HCT116 (cell line): ENCODE data around the gene CA11. TPM values are rescaled to one million over a fixed set of nuclear protein-coding genes. Genes with fewer than 3 reads are reported as not detected.
A peak's percentile ranks its signal among the peaks of the same experiment; 100 is the strongest.
"Not testable (repeated sequence)": the region's sequence is repeated elsewhere in the genome, so short reads cannot be mapped to it uniquely, and the experiment has no call there.

Experiments used
- ATAC-seq: fragments of 200-7000 bp; cut with Tn5 transposase; 2 replicates; pipeline ENCODE4 v1.9.1; 2020; ENCODE audit warnings: mild to moderate bottlenecking, moderate library complexity
- BruUV-seq: library from RNA; stranded (reverse); fragments of 400-500 nt; replicated peaks from 2 replicates; lab custom pipeline; 2021; lab: Mats Ljungman, UMichigan
- CTCF ChIA-PET: fragments of 300-600 bp; sonication (Branson Sonifier 250); formaldehyde crosslinking; loops from one replicate; lab custom pipeline; 2021; ENCODE audit warnings: antibody characterized with exemption; lab: Charles Lee
- POLR2A ChIA-PET: fragments of 300-600, 350-600 bp; sonication (Branson Sonifier 250); formaldehyde crosslinking; loops from one replicate; lab custom pipeline; 2021; ENCODE audit warnings: antibody characterized with exemption; lab: Charles Lee
- RAD21 ChIA-PET, 2 experiments: fragments of 300-600 bp; sonication (Branson Sonifier 250); formaldehyde crosslinking; loops; one replicate each; lab custom pipeline; 2023; ENCODE audit warnings: low total read pairs in 2 of 2; ENCODE audit not compliant: uncharacterized antibody in 2 of 2, unreplicated experiment in 2 of 2, low non-redundant PET in 1 of 2; lab: Charles Lee
- DNase-seq: peaks from one replicate; pipeline ENCODE4 v3.0.0-alpha.2; 2010; ENCODE audit warnings: low read depth, low spot score
- H2AFZ ChIP-seq: fragments of 200-600 bp; shearing (Covaris generic), sonication (generic); 2 replicates; pipeline ENCODE4 v1.6.1; 2017; ENCODE audit warnings: low read depth, mixed run types, mixed read lengths, antibody characterized with exemption, low read length; ENCODE audit not compliant: poor library complexity, severe bottlenecking
- H3K27ac ChIP-seq: 2 replicates; pipeline ENCODE4 v1.5.1; 2012; ENCODE audit warnings: low read depth, low read length
- H3K27me3 ChIP-seq: fragments of 200-600 bp; sonication (generic); 2 replicates; pipeline ENCODE4 v1.6.1; 2016; ENCODE audit warnings: mixed run types, low read length, mixed read lengths; ENCODE audit not compliant: insufficient read depth
- H3K36me3 ChIP-seq, 2 experiments: fragments of 200-500 bp in 1 of 2; fragments of 200-600 bp in 1 of 2; sonication (Bioruptor generic) in 1 of 2; sonication (generic) in 1 of 2; 2 replicates each; pipeline versions ENCODE4 v1.5.1 to v1.6.1; 2014 to 2016; ENCODE audit warnings: low read length in 2 of 2, inconsistent platforms in 1 of 2, mixed read lengths in 1 of 2, mixed run types in 1 of 2; ENCODE audit not compliant: insufficient read depth in 2 of 2, control insufficient read depth in 1 of 2
- H3K4me1 ChIP-seq, 2 experiments: fragments of 200-600 bp in 1 of 2; sonication (generic) in 1 of 2; 2 replicates each; pipeline versions ENCODE4 v1.5.1 to v1.6.1; 2012 to 2017; ENCODE audit warnings: low read length in 2 of 2, inconsistent platforms in 1 of 2, mild to moderate bottlenecking in 1 of 2, mixed read lengths in 1 of 2, mixed run types in 1 of 2, moderate library complexity in 1 of 2; ENCODE audit not compliant: insufficient read depth in 2 of 2, control insufficient read depth in 1 of 2
- H3K4me2 ChIP-seq: fragments of 200-600 bp; sonication (generic); 2 replicates; pipeline ENCODE4 v1.6.1; 2017; ENCODE audit warnings: mixed run types, low read length, mixed read lengths
- H3K4me3 ChIP-seq, 2 experiments: fragments of 200-600 bp in 1 of 2; sonication (generic) in 1 of 2; replicated peaks in 1 of 2; 2 replicates each; pipeline ENCODE4 v1.5.1; 2011 to 2016; ENCODE audit warnings: low read length in 2 of 2, control low read depth in 1 of 2, low read depth in 1 of 2, mild to moderate bottlenecking in 1 of 2, mixed read lengths in 1 of 2, mixed run types in 1 of 2
- H3K79me2 ChIP-seq: fragments of 200-600 bp; sonication (generic); 2 replicates; pipeline ENCODE4 v1.6.1; 2017; ENCODE audit warnings: mild to moderate bottlenecking, mixed run types, low read length, moderate library complexity, mixed read lengths; ENCODE audit not compliant: insufficient read depth
- H3K9ac ChIP-seq: fragments of 200-600 bp; sonication (generic); 2 replicates; pipeline ENCODE4 v1.6.1; 2016; ENCODE audit warnings: low read length, mixed read lengths
- H3K9me2 ChIP-seq: fragments of 200-600 bp; sonication (generic), shearing (Covaris generic); 2 replicates; pipeline ENCODE4 v1.6.1; 2017; ENCODE audit warnings: mixed run types, mild to moderate bottlenecking, moderate library complexity; ENCODE audit not compliant: insufficient read depth
- H3K9me3 ChIP-seq, 2 experiments: fragments of 200-500 bp in 1 of 2; fragments of 200-600 bp in 1 of 2; sonication (Bioruptor generic) in 1 of 2; sonication (generic) in 1 of 2; 2 replicates each; pipeline ENCODE4 v1.6.1; 2014 to 2017; ENCODE audit warnings: low read length in 2 of 2, mixed read lengths in 2 of 2, inconsistent platforms in 1 of 2, low read depth in 1 of 2, mild to moderate bottlenecking in 1 of 2, mixed run types in 1 of 2, moderate library complexity in 1 of 2; ENCODE audit not compliant: control insufficient read depth in 1 of 2, insufficient read depth in 1 of 2
- H4K20me1 ChIP-seq: fragments of 200-600 bp; sonication (generic), shearing (Covaris generic); 2 replicates; pipeline ENCODE4 v1.6.1; 2017; ENCODE audit warnings: mixed run types, mild to moderate bottlenecking, moderate library complexity; ENCODE audit not compliant: insufficient read depth
- CBX3 ChIP-seq: IDR thresholded peaks from 2 replicates; pipeline ENCODE4 v1.6.1; 2012; ENCODE audit warnings: low read depth
- CEBPB ChIP-seq: IDR thresholded peaks from 2 replicates; pipeline ENCODE4 v1.6.1; 2012; ENCODE audit warnings: low read depth
- EGR1 ChIP-seq: IDR thresholded peaks from 2 replicates; pipeline ENCODE4 v1.6.1; 2012; ENCODE audit warnings: low read depth
- ELF1 ChIP-seq: IDR thresholded peaks from 2 replicates; pipeline ENCODE4 v1.6.1; 2012; ENCODE audit warnings: low read depth, borderline replicate concordance
- EZH2 ChIP-seq: fragments of 200-600 bp; sonication (generic); IDR thresholded peaks from 2 replicates; pipeline ENCODE4 v1.6.1; 2017; ENCODE audit warnings: antibody characterized with exemption, mixed run types
- EZH2phosphoT487 ChIP-seq: fragments of 200-600 bp; IDR thresholded peaks from 2 replicates; pipeline ENCODE4 v1.6.1; 2018; ENCODE audit warnings: antibody characterized with exemption, borderline replicate concordance
- JUND ChIP-seq: IDR thresholded peaks from 2 replicates; pipeline ENCODE4 v1.6.1; 2012
- POLR2A ChIP-seq: IDR thresholded peaks from 2 replicates; pipeline ENCODE4 v1.7.0; 2011; ENCODE audit warnings: borderline replicate concordance; ENCODE audit not compliant: insufficient read depth, insufficient read length; ENCODE audit errors: extremely low read depth
- POLR2AphosphoS5 ChIP-seq: IDR thresholded peaks from 2 replicates; pipeline ENCODE4 v1.6.1; 2011; ENCODE audit warnings: mild to moderate bottlenecking, low read depth, low read length, moderate library complexity
- RAD21 ChIP-seq: IDR thresholded peaks from 2 replicates; pipeline ENCODE4 v1.6.1; 2012; ENCODE audit warnings: low read depth, mild to moderate bottlenecking
- SIN3A ChIP-seq: IDR thresholded peaks from 2 replicates; pipeline ENCODE4 v1.6.1; 2012; ENCODE audit warnings: low read depth
- TCF7L2 ChIP-seq: IDR thresholded peaks from 2 replicates; pipeline ENCODE4 v1.7.0; 2011; ENCODE audit warnings: borderline replicate concordance, inconsistent platforms; ENCODE audit not compliant: insufficient read depth, insufficient read length; ENCODE audit errors: extremely low read depth
- YY1 ChIP-seq: IDR thresholded peaks from 2 replicates; pipeline ENCODE4 v1.6.1; 2011; ENCODE audit warnings: low read length, low read depth, moderate library complexity, mild to moderate bottlenecking; ENCODE audit not compliant: insufficient replicate concordance; ENCODE audit errors: extremely low read depth
- ZFX ChIP-seq: fragments of 450-650 bp; IDR thresholded peaks from 2 replicates; pipeline ENCODE4 v1.6.1; 2017
- ZNF274 ChIP-seq: fragments of 200-500 bp; sonication (Bioruptor generic); IDR thresholded peaks from 2 replicates; pipeline ENCODE4 v1.6.1; 2014; ENCODE audit warnings: mild to moderate bottlenecking, low read depth, low read length, inconsistent platforms
- intact Hi-C: fragments of 100-400 bp; cut with micrococcal nuclease; formaldehyde crosslinking; loops from 2 replicates; pipeline ENCODE4 v1.10.0; 2022
- total RNA-seq: library from RNA; stranded (reverse); gene quantifications from one replicate; pipeline ENCODE4 v1.2.1, GENCODE V29; 2021; ENCODE audit not compliant: unreplicated experiment
- TF ChIP-seq, protein P1 (sequence below): IDR thresholded peaks from 2 replicates; pipeline ENCODE4 v1.6.1; 2012
- TF ChIP-seq, protein P2 (sequence below): IDR thresholded peaks from 2 replicates; pipeline ENCODE4 v1.6.1; 2012

CA11 gene
- total RNA-seq, 1 experiment from 2014 or later, result 29.6 TPM

DNA sequence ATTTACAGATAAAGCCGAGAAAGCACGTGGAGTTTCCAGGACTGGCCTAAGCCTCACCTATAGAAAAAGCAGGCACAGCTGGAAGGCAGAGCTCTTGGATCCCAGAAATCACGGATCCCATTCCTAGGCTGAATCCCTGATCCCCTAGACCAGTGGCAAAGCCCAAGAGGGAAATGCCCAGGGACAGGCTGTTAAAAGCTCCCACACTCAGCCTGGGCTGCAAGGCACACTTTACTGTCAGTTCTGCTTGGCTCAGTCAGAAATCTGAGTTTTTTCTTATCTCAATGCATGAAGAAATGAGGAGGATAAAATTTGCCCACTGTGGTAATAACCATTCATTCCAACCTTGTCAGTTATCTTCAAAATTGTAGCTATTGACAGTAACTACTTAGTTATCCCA lies 41.8 kb upstream of the CA11 start (continued):
- TF ChIP-seq YY1, result no peak
- no peak for TF ChIP-seq ZFX
- no peak for TF ChIP-seq JUND
- TF ChIP-seq EZH2phosphoT487, result no peak
- TF ChIP-seq ELF1, result no peak
- no peak for TF ChIP-seq TCF7L2
- TF ChIP-seq EZH2, result no peak
- no peak for TF ChIP-seq SIN3A
- TF ChIP-seq, all 23 proteins: peak for 0

DNA sequence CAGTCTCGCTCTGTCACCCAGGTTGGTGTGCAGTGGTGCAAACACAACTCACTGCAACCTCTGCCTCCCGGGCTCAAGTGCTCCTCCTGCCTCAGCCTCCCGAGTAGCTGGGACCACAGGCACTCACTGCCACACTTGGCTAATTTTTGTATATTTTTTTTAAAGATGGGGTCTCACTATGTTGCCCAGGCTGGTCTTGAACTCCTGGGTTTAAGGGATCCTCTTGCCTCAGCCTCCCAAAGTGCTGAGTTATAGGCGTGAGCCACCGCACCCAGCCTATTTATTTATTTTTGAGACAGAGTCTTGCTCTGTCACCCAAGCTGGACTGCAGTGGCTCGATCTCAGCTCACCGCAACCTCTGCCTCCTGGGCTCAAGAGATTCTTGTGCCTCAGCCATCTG lies 40.6 kb upstream of the CA11 start:
- CTCF ChIA-PET, result interaction anchor here (1.0 kb wide), 1 partner anchor 41 kb away, joined by 3 read pairs; the partner anchor contains the start of gene CA11
- H3K4me2 ChIP-seq, ATAC-seq, H3K27ac ChIP-seq, POLR2A ChIA-PET, H2AFZ ChIP-seq, H3K36me3 ChIP-seq, H4K20me1 ChIP-seq, H3K79me2 ChIP-seq, H3K4me3 ChIP-seq, H3K27me3 ChIP-seq, H3K9me2 ChIP-seq, H3K9ac ChIP-seq, DNase-seq, intact Hi-C loops, H3K9me3 ChIP-seq, BruUV-seq: not testable (repeated sequence)
- H3K4me1 ChIP-seq, result peaks cover 21 to 24% of the 10 kb centered on the region in 2 experiments
- RAD21 ChIA-PET, result interaction anchor here in 1 of 2 experiments (0.7 kb wide), 1 partner anchor 109 kb away, joined by 3 read pairs; no protein-coding TSS in a partner anchor

DNA sequence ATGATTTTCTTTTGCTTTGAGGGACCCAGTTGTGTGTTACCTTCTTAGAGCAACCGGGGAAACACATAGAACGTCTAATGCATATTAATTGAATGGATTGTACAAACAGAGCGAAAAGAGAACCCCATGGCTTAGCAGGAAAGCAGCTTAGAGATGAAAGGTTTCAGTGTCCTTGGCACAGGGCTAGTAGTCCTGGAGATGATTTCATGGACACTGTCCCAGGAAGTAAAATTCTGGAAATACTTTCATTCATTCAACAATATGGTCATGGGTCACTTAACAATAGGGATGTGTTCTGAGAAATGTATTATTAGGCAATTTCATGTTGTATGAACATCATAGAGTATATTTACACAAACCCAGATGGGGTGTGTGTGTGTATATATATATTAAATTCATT lies 40.1 kb upstream of the CA11 start:
- no peaks in the 10 kb centered on the region for H3K36me3 ChIP-seq
- H3K79me2 ChIP-seq, result no peaks in the 10 kb centered on the region
- no peaks in the 10 kb centered on the region for H3K27me3 ChIP-seq
- no peak overlapping the region for H3K9ac ChIP-seq
- POLR2A ChIA-PET, result no interaction called here
- peak overlapping the region; percentile 65 for H3K4me2 ChIP-seq
- BruUV-seq, result no TSS peak
- H3K27ac ChIP-seq, result no peak overlapping the region
- H2AFZ ChIP-seq, result no peak overlapping the region
- no peaks in the 10 kb centered on the region for H4K20me1 ChIP-seq
- DNase-seq, result no peak
- H3K9me2 ChIP-seq, result no peaks in the 10 kb centered on the region
- no peak overlapping the region for H3K4me3 ChIP-seq
- peaks cover 21 to 24% of the 10 kb centered on the region in 2 experiments for H3K4me1 ChIP-seq
- RAD21 ChIA-PET, result interaction anchor here in 1 of 2 experiments (0.7 kb wide), 1 partner anchor 110 kb away, joined by 3 read pairs; no protein-coding TSS in a partner anchor
- no peaks in the 10 kb centered on the region for H3K9me3 ChIP-seq
- intact Hi-C loops, result no loop called here
- CTCF ChIA-PET, result interaction anchor here (1.0 kb wide), 1 partner anchor 40 kb away, joined by 3 read pairs; the partner anchor contains the start of gene CA11
- 0 out of 2 replicates have a peak, but pooled peaks have one; percentile 16 for ATAC-seq
- TF ChIP-seq EZH2 (no peak), POLR2A (no peak), RAD21 (no peak), ZFX (no peak), POLR2AphosphoS5 (no peak), EGR1 (no peak), ZNF274 (no peak), CEBPB (no peak), CBX3 (no peak), TCF7L2 (no peak)
- TF ChIP-seq, protein P1, sequence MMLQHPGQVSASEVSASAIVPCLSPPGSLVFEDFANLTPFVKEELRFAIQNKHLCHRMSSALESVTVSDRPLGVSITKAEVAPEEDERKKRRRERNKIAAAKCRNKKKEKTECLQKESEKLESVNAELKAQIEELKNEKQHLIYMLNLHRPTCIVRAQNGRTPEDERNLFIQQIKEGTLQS, result no peak
- TF ChIP-seq, protein P2, sequence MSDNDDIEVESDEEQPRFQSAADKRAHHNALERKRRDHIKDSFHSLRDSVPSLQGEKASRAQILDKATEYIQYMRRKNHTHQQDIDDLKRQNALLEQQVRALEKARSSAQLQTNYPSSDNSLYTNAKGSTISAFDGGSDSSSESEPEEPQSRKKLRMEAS, result no peak
